DMS79 treated with DMSO at 0.1 percent for 48 hours (cell line): ENCODE measurements around the gene HNRNPU.
A peak's percentile ranks its signal among the peaks of the same experiment; 100 is the strongest.

Experiments used
- DNase-seq: peaks from one replicate; lab custom pipeline; 2025; lab: John Stamatoyannopoulos, UW

HNRNPU gene

DNA sequence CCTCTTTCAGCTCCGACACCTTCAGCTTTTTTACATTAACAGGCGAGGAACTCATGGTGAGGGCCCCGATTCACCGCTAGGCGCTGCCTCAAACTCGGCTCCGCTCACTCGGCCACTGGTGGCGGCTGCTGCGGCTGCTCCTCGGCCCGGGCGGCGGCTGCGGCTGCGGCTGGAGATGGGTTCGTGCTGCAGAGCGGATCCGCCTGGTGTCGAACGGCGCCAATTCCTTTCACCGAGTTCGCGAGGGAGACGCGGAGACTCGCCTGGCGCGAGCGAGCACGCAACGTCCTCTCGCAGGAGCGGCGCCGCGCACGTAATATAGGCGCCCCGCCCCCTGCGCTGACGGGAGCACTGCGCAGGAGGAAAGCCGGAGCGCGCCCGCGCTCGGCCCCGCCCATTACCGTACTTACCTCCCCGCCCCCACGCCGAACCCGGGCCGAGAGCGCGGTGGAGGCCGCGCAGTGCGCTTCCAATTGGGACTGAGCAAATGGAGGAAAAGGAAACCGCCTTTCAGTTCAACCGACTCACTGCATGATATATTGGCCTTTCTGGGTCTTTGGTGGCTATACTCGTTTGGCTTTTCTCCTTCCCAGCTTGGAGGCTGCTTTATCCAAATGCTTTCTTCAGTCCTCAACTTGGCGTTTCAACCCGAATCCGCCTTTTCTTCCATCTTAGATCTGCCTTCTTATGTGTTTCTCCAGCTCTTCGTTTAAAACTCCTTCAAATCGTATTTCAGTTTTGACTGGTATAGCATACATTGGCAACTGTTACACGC lies at the start of gene HNRNPU:
TSS of gene HNRNPU (minus strand) at position 291 of the 775 bp plus-strand sequence. CDS start at position 55, 236 bp downstream.
- peak; percentile 96 for DNase-seq

DNA sequence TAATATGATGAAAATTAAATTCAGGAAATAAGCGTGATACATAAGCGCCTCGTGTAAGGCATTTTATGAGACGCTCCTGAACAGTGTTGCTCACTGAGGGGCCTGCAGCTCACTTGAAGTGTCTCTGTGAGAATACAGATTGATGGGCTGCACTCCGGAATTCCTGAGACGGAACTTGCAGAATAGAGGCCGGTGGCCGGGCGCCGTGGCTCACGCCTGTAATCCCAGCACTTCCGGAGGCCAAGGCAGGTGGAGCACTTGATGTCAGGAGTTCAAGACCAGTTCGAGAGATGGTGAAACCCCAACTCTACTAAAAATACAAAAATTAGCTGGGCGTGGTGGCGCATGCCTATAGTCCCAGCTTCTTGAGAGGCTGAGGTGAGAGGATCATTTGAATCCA lies 49.5 kb upstream of the HNRNPU start:
- DNase-seq, result no peak

DNA sequence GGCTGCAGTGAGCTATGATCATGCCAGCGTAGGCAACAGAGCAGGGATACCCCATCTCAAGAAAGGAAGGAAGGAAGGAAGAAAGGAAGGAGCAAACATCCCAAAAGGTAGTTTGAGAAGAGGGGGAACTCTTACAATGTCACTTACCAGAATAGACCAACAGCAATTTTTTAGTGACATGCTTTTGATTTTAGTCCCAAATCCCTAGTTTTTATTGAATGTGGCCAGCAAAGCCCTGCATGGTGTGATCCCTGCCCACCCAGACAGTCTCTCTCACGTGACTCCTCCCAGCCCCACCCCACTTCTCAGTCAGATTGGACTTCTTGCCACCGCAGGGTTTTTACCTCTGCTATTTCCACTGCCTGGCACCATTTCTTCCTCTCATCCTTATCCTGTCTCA lies 39.8 kb upstream of the HNRNPU start:
- DNase-seq, result no peak

DNA sequence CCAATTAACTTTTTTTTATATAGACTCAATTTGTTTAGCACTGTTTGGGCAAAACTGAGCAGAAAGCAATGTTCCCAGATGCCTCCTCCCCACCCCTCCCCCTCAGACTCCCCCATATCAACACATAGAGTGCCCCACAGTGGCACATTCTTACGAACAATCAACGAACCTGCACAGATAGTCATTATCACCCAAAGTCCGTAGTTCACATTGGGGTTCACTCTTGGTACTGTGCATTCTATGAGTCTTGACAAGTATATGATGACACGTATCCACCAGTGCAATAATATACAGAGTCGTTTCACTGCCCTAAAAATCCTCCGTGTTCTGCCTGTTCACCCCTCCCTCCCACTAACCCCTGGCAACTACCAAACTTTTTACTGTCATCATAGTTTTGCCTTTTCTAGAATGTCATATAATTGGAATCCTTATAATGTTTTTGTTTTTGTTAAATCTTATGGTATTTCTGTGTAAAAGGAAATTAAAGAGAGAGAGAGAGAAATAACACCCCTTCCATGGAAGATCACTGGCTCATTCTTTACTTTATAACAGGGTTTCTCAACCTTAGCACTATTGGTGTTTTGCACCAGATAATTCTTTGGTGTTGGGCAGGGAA lies 37.2 kb upstream of the HNRNPU start:
- DNase-seq, result no peak

DNA sequence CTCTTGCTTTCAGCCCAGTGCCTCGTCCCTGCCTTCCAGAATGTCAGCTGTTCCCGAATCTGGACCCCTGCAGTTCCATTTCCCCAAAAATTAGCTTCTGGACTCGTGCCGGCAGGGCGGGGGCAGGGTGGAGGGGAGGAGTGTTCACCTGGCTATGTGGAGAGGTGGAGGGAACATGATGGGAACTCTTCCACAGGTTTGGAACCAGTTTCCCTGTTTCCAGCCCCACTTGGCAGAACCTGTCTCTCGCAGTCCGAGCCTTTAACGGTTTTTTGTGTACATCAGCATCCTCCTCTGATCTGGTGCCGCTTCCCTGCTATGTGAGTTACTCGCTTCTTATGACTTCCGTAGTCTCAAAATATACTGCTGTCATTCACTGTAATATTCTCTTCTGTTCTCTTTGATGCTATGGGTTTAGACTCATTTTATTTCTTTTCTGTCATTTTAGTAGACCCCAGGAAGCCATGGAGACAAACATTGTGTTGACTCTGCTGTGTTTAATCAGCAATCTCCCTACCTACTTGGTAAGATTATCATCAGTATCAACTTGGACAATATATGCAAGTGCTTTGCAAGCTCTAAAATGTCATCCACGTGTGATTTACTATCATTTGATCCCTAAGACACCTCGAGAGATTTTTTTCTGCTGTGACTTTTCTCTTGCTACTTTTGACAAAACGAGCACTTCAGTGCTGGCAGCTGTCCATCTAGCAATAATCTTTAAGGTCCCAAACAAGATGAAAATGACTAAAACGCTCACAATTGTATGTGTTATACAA lies 33.3 kb upstream of the HNRNPU start:
- no peak for DNase-seq

DNA sequence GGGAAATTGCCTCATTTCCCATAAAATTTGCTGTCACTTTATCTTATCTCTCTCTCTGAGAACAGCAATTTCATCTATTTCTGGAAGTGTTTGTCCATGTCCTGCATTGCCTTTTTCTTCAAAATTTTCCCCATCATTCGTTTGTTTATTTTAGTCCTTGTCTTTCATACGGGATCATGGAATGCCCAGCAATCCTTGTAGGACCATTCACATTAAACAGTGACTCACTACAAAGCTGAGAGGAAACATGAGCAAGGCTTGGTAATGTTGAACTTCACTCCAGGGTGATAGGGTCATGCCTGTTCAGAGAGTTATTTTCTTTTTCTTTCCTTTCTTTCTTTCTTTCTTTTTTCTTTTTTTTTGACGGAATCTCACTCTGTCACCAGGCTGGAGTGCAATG lies 32.2 kb upstream of the HNRNPU start:
- DNase-seq, result no peak

DNA sequence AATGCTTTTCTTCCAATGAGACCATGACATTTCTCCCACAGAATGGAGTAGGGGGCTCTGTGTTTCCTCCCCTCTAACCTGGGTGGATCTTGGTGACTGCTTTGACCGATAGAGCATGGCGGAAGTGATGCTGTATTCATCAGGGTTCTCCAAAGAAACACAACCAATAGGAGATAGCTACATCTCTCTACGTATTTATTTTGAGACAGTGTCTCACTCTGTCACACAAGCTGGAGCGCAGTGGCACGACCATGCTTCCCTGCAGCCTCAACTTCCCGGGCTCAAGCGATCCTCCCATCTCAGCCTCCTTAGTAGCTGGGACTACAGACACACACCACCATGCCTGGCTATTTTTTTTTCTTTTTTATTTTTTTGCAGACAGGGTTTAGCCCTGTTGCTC lies 29.5 kb upstream of the HNRNPU start:
- no peak for DNase-seq

DNA sequence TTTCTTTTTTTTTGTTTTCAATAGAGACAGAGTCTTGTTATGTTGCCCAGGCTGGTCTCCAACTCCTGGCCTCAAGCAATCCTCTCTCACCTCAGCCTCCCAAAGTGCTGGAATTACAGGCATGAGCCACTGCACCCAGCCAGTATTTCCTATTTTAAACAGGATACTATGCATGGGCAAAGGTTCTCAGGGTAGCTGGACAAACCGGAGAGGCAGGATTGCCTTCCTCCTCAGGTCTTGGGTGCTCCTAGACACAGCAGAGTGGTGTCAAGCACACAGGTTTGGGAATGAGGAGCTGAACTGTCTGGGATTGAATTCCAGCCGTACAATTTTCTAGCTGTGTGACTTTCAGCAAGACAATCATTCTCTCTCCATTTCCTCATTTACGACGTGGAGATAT lies 22.9 kb upstream of the HNRNPU start:
- DNase-seq, result no peak

DNA sequence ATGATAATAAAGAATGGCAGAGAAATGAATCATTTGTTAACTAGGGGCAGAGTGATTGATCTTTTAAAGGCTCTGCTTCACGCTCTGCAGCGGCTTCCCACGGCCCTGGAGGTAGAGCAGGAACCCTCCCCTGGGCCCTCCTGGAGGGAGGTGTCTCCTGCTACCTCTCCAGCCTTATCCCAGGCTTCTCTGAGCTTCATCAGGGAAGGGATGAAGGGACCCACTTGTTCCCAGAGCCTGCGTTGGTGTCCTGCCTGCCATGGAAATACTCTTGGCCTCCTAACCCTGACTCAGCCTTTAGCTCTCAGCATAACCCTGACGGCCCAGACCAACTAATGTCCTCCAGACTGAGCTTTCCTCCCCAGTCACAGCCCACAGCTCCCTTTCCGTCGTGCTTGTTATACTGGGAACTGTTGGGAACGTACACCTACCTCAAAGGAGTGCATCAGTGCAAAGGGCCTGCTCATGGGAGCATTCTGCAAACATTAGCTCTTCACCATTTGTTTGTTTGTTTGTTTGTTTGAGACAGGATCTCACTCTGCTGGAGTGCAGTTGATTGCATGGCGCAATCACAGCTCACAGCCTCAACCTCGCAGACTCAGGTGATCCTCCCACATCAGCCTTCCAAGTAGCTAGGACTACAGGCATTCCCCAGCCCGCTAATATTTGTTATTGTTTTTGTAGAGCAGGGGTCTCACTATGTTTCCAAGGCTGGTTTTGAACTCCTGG lies 17.4 kb upstream of the HNRNPU start:
- no peak for DNase-seq

DNA sequence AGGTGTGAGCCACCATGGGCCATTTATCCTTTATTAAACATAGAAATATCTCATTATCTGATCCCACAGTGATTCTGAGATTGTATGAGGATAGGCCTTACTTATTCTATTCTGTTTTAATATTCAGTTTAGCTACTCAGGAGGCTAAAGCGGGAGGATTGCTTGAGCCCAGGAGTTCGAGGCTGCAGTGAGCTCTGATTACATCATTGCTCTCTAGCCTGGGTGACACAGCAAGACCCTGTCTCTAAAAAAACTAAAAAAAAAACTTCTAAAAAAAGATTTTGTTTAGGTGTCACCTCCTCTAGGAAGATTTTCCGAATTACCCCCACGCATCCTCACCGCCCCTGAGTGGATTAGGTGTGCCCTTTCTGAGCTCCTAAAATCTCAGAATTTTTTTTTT lies 14.3 kb upstream of the HNRNPU start:
- DNase-seq, result no peak

DNA sequence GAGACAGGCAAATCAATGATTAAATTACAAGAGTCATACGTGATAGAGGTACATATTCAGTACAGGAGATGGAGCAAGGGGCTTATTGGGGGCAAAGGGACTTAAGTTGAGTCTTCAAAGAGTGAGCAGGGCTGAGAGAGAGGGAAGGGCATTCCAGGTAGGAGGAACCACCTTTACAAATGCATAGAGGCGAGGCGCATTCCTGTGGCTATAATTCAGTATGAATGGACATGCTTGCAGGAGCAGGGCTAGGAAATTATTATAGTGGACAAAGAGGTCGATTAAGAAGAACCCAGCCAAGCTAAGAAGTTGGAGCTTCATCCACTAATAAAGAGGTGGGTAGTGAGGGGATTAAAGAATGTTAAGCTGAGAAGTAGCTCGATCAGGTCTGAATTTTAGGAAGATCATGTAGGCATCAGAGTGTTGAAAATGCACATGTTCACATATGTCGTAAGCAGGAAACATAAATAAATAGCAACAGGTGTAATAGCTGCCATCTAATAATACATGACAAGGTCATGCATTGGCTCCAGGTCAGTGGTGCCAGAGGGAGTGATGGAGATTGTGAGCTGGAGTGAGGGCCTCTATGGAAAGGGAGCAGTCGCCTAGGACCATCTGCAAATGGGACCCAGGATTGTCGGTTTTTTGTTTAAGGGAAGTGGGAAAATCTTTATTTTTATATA lies 12.0 kb upstream of the HNRNPU start:
- DNase-seq, result no peak

DNA sequence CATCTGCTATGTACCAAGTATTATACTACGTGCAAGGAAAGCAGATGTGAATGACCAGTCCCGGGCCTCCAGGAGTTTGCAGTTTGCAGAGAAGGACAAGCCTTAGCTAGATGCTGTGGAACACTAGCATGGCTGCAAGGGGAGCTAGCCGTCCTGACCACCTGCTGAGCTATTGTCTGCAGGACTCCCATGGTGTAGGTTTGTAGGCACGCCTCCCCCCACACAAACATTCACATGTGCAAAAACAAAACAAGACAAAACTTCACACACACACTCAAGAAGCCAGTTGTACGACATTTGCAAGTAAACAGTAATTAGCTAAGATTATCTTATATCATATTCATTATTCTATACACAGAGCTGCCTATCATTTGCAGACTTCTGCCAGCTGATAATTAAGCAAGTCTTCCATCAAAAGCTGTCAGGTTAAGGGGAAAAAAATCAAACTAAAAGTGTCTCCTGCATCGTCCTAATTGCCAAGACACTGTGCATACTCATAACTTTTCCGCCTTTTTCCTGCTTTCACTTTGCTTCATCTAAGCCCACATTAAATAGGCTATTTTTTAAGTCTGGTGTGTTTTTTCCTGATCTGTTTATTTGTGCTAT lies 10.7 kb upstream of the HNRNPU start:
- no peak for DNase-seq

DNA sequence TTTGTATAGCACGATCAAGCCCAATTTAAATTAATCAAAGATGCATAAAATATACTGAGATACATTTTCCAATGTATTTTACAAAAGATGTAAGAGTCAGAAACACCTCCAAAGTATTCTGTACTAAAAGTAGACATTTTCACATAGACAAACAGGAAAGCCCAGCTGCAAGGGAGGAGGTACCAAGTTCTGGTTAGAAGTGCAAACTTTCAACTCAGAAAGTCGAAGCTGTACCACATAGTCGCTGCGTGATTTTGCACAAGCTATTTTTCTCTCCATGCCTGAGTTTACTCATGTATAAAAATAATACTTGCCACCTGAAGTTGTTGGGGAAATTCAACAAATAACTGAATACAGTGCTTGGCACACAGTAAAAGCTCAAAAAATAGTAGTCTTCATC lies 5.6 kb upstream of the HNRNPU start:
- no peak for DNase-seq

DNA sequence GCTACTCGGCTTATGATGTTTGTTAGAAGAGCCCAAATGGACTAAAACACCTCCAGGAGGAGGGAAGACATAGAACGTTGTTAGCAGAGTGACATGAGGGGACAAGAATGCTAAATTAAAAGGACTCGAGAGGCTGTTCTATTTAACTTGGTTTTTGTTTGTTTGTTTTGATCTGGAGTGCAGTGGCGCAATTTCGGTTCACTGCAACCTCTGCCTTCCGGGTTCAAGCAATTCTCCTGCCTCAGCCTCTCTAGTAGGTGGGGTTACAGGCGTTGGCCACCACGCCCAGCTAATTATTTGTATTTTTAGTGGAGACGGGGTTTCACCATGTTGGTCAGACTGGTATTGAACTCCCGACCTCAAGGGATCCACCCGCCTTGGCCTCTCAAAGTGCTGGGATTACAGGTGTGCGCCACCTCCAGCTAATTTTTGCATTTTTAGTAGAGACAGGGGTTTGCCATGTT lies 5.1 kb upstream of the HNRNPU start:
- DNase-seq, result no peak

DNA sequence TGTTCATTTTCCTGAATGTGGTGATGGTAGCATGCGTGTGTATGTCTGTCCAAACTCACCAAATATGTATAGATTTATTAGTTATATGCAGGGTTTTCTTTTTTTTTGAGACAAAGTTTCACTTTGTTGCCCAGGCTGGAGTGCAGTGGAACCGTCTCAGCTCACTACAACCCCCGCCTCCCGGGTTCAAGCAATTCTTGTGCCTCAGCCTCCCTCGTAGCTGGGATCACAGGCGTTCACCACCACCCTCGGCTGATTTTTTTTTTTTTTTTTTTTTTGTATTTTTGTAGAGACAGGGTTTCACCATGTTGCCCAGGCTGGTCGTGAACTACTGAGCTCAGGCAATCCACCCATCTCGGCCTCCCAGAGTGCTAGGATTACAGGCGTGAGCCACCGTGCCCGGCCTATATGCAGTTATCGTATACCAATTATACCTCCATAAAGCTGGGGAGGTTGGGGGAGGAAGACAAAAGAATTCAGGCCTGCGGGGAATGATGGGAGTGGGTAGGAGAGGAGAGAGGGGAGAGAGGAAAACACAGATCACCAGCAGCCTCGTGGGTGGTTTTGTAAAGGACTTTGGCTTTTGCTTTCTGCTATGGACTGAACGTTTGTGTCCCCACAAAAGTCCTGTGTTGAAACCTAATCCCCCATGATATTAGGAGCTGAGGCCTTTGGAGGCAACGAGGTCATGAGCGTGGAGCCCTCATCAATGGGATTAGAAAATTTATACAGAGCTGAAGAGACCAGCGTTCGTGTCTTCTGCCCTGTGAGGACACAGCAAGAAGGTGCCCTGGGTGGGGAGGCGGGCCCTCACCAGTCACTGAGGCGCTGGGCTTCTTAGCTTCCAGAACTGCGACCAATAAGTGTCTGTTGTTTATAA lies 4.4 kb upstream of the HNRNPU start:
- DNase-seq, result no peak

DNA sequence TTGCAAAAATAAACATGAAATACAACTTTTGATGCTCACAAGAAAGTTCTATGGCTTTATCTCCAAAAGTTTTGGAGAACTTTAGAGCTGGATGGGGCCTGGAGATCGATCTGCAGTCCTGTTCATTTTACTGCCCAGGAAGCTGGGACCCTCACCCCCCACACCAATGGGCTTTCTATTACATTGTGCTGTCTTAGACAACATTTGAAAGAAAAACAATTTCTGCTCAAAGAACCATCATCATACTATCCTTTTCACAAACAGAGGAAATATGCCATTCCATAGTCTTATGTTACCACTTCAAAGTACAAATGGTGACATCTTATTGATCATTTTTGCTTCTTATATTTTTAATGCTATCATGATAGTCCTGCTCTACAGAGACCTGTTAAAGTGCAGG lies 2.0 kb upstream of the HNRNPU start:
- DNase-seq, result no peak

DNA sequence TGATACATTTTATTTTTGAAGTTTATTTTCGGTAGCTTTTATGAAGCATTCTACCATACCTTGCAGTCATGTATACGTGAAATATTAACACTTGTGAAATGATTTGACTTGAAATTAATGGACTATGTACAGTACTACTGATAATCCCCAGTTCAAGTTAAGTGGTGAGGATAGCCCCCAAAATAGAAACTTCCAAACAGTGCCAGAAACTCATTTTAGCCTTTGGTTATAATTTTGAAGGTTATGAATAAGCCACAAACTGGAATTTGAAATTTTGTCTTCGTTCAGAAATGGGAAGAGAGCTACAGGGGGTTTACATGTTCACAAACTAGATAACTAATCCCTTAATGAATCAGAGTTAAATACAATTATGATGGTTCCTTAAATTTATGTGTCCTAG lies 1.5 kb upstream of the HNRNPU start:
- DNase-seq, result peak; percentile 29

DNA sequence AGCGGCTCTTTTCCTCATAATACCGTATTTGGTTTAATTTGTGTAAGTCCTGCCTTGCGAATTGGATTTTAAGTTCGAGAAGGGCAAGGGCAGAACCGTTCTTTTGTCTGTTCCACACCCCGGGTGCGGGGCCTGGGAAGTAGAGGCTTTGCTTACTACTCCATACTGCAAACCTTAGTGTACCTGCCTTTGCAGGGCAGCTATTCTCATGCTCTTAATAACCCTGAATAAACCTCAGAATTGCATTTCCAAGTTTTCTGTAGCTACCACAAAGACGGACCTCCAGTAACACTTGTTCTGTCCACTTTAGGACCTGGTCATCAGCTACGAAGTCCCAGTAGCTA lies 657 bp upstream of the HNRNPU start:
- DNase-seq, result peak; percentile 86

DNA sequence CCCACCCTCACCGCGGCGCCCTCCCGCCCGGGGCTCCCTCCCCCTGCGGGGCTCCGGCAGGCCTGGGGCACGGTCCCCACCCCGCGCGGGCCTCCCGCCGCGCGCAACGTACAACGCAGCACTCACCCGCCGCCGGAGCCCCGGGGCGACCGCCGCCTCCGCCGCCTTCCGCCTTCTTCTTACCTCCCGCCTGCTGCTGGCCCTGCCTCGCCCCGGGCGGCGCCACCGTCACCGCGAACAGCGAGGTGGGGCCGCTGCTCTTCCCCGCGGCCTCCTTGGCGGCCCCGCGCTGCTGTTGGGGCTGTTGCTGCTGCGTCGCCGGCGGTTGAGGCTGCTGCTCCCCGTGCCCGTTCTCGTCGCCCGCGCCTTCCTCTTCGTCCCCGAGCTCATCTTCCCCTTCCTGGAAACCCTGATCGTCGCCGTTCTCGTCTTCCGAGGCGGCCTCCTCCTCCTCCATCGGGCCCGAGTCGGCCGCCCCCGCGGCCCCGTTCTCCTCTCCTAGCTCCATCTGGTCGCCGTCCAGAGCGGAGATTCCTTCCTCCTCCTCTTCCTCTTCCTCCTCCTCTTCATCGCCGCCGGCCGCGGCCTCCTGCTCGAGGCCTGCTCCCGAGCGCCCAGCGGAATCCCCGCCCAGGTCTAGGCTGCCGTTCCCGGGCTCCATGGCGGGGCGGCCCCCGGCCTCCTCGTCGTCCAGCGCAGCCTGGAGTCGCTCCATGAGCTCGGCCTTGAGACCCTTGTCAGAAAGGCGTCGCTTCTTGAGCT lies 671 bp downstream of the HNRNPU start:
- no peak for DNase-seq
